Transverse colon (tissue), 4 donors: ENCODE measurements around the gene NEK11.

Source experiments
- CTCF ChIP-seq, 5 experiments: fragments of 200-600 bp in 3 of 5; fragments of 450-650 bp in 2 of 5; sonication (generic) in 3 of 5; IDR thresholded peaks; 1 replicate in 2 of 5; 2 replicates in 3 of 5; pipeline ENCODE4 v1.5.1; 2016 to 2017; ENCODE audit warnings: antibody characterized with exemption in 5 of 5, inconsistent platforms in 3 of 5, mild to moderate bottlenecking in 2 of 5, moderate library complexity in 1 of 5
- EP300 ChIP-seq: sonication (generic); formaldehyde crosslinking; IDR thresholded peaks from one replicate; pipeline ENCODE4 v1.6.1; 2017; ENCODE audit warnings: antibody characterized with exemption, low read depth
- POLR2A ChIP-seq: fragments of 450-650 bp; IDR thresholded peaks from one replicate; pipeline ENCODE4 v1.6.1; 2016; ENCODE audit warnings: antibody characterized with exemption, mild to moderate bottlenecking, moderate library complexity
- POLR2AphosphoS5 ChIP-seq, 3 donors: sonication (generic); formaldehyde crosslinking; IDR thresholded peaks; one replicate each; pipeline ENCODE4 v1.6.1; 2016; ENCODE audit warnings: antibody characterized with exemption in 3 of 3

GRCh38 chr3:131079086-131079485 lies 52.4 kb downstream of the NEK11 start:
- TF ChIP-seq CTCF (IDR thresholded peaks at IDR 0.05) (no peak), POLR2AphosphoS5 (IDR thresholded peaks at IDR 0.05) (no peak), EP300 (no peak), POLR2A (no peak)
